PC-9 (cell line): ENCODE results near the gene SLC49A4. TPM values are rescaled to one million over a fixed set of nuclear protein-coding genes. Genes with fewer than 3 reads are reported as not detected.

ENCODE experiments used
- BruUV-seq: library from RNA; stranded (reverse); fragments of 400-500 nt; replicated peaks from 2 replicates; lab custom pipeline; 2021; lab: Mats Ljungman, UMichigan
- CTCF ChIA-PET: fragments of 300-600 bp; sonication (Branson Sonifier 250); formaldehyde crosslinking; loops from one replicate; lab custom pipeline; 2022; ENCODE audit warnings: antibody characterized with exemption; lab: Charles Lee
- POLR2A ChIA-PET: fragments of 300-600 bp; sonication (Branson Sonifier 250); formaldehyde crosslinking; loops from one replicate; lab custom pipeline; 2022; ENCODE audit warnings: antibody characterized with exemption; ENCODE audit not compliant: unreplicated experiment; lab: Charles Lee
- DNase-seq, 2 experiments: peaks; one replicate each; pipeline versions ENCODE4 v3.0.0 to v3.0.0-alpha.2; 2015 to 2022; ENCODE audit warnings: mixed read lengths in 1 of 2
- H2AFZ ChIP-seq: fragments of 200-600 bp; sonication (generic); 2 replicates; pipeline ENCODE4 v1.8.1; 2017; ENCODE audit warnings: antibody characterized with exemption
- H3F3A ChIP-seq: fragments of 200-600 bp; sonication (generic); 2 replicates; pipeline ENCODE4 v1.8.1; 2017; ENCODE audit warnings: antibody characterized with exemption, mild to moderate bottlenecking, low read depth; ENCODE audit not compliant: insufficient read depth
- H3K27ac ChIP-seq: fragments of 200-600 bp; sonication (generic); 2 replicates; pipeline ENCODE4 v1.6.1; 2016; ENCODE audit warnings: mixed run types
- H3K27me3 ChIP-seq: fragments of 200-600 bp; sonication (generic); 2 replicates; pipeline ENCODE4 v1.6.1; 2016; ENCODE audit warnings: low read depth, mixed run types; ENCODE audit not compliant: insufficient read depth
- H3K36me3 ChIP-seq: fragments of 200-600 bp; sonication (generic); 2 replicates; pipeline ENCODE4 v1.6.1; 2016; ENCODE audit warnings: low read depth, mixed run types
- H3K4me1 ChIP-seq: fragments of 200-600 bp; sonication (generic); replicated peaks from 2 replicates; pipeline ENCODE4 v1.6.1; 2016; ENCODE audit warnings: mixed run types; ENCODE audit not compliant: insufficient read depth
- H3K4me2 ChIP-seq: fragments of 200-600 bp; sonication (generic); 2 replicates; pipeline ENCODE4 v1.6.1; 2017; ENCODE audit warnings: mixed run types
- H3K4me3 ChIP-seq: fragments of 200-600 bp; sonication (generic); 2 replicates; pipeline ENCODE4 v1.6.1; 2016; ENCODE audit warnings: mixed run types
- H3K79me2 ChIP-seq: fragments of 200-600 bp; sonication (generic); 2 replicates; pipeline ENCODE4 v1.6.1; 2017; ENCODE audit warnings: low read depth, mixed run types
- H3K9me2 ChIP-seq: fragments of 200-600 bp; sonication (generic); 2 replicates; pipeline ENCODE4 v1.8.1; 2017; ENCODE audit warnings: mild to moderate bottlenecking; ENCODE audit not compliant: insufficient read depth
- H3K9me3 ChIP-seq: fragments of 200-600 bp; sonication (generic); 2 replicates; pipeline ENCODE4 v1.8.1; 2016; ENCODE audit warnings: low read depth; ENCODE audit not compliant: insufficient read depth
- H4K20me1 ChIP-seq: fragments of 200-600 bp; sonication (generic); 2 replicates; pipeline ENCODE4 v1.8.1; 2017; ENCODE audit not compliant: insufficient read depth
- CTCF ChIP-seq: fragments of 200-600 bp; sonication (generic); conservative IDR thresholded peaks from 2 replicates; pipeline ENCODE4 v1.6.1; 2017; ENCODE audit warnings: mixed run types, antibody characterized with exemption, mild to moderate bottlenecking, moderate library complexity
- EZH2 ChIP-seq: fragments of 200-600 bp; sonication (generic); IDR thresholded peaks from 2 replicates; pipeline ENCODE4 v1.8.0; 2017; ENCODE audit warnings: antibody characterized with exemption, low read depth
- intact Hi-C: fragments of 100-400 bp; cut with micrococcal nuclease; formaldehyde crosslinking; loops from one replicate; pipeline ENCODE4 v1.10.0; 2022; ENCODE audit not compliant: unreplicated experiment
- total RNA-seq: library from RNA; stranded (reverse); gene quantifications from 2 replicates; pipeline ENCODE4 v1.2.3, GENCODE V29; 2021

The SLC49A4 gene
- total RNA-seq, 1 experiment from 2014 or later: 24.0 TPM

- no peak for TF ChIP-seq CTCF
- no peak for TF ChIP-seq EZH2
- BruUV-seq: no TSS peak
- H2AFZ ChIP-seq: no peak overlapping the region
- H3K9me3 ChIP-seq: no peaks in the 10 kb centered on the region
- no peaks in the 10 kb centered on the region for H3K9me2 ChIP-seq
- no peak overlapping the region for H3K27ac ChIP-seq
- CTCF ChIA-PET: no interaction called here
- peaks cover 25% of the 10 kb centered on the region for H3K4me1 ChIP-seq
- intact Hi-C loops: no loop called here
- peaks cover 4% of the 10 kb centered on the region; the same call in 1 of the 2 replicates for H3K36me3 ChIP-seq
- no peak for DNase-seq
- POLR2A ChIA-PET: interaction anchor here (0.8 kb wide), 1 partner anchor 65 kb away, joined by 3 read pairs; no protein-coding TSS in a partner anchor
- H3K4me2 ChIP-seq: no peak overlapping the region
- H3K79me2 ChIP-seq: no peaks in the 10 kb centered on the region
- H3K4me3 ChIP-seq: no peak overlapping the region
- no peaks in the 10 kb centered on the region; the same call in 1 of the 2 replicates for H3F3A ChIP-seq
- no peaks in the 10 kb centered on the region for H3K27me3 ChIP-seq
- no peaks in the 10 kb centered on the region for H4K20me1 ChIP-seq
Measured at GRCh38 chr3:122784436-122784835, 10.4 kb upstream of the SLC49A4 start.

GRCh38 chr3:122785231-122785630 lies 9.6 kb upstream of the SLC49A4 start:
- H3K4me3 ChIP-seq: no peak overlapping the region
- H3K79me2 ChIP-seq: no peaks in the 10 kb centered on the region
- BruUV-seq: no TSS peak
- peaks cover 25% of the 10 kb centered on the region for H3K4me1 ChIP-seq
- H3K9me3 ChIP-seq: no peaks in the 10 kb centered on the region
- DNase-seq: peak; percentile 14 to 59
- H3K36me3 ChIP-seq: peaks cover 4% of the 10 kb centered on the region; the same call in 1 of the 2 replicates
- no peaks in the 10 kb centered on the region; the same call in 1 of the 2 replicates for H3F3A ChIP-seq
- ChIA-PET POLR2A (interaction anchor here (0.6 to 0.7 kb wide), 2 partner anchors 87 to 236 kb away, joined by 3 read pairs; no protein-coding TSS in a partner anchor), CTCF (no interaction called here)
- H3K4me2 ChIP-seq: peak overlapping the region; percentile 30
- no peaks in the 10 kb centered on the region for H4K20me1 ChIP-seq
- H2AFZ ChIP-seq: no peak overlapping the region
- no peak overlapping the region; the same call in 1 of the 2 replicates for H3K27ac ChIP-seq
- TF ChIP-seq CTCF (no peak), EZH2 (no peak)
- no peaks in the 10 kb centered on the region for H3K27me3 ChIP-seq
- intact Hi-C loops: no loop called here
- no peaks in the 10 kb centered on the region for H3K9me2 ChIP-seq

GRCh38 chr3:122786066-122786465 lies 8.8 kb upstream of the SLC49A4 start:
- Histone ChIP-seq H3K9me2 (no peaks in the 10 kb centered on the region), H3K4me2 (peak overlapping the region; percentile 30), H3K9me3 (no peaks in the 10 kb centered on the region), H4K20me1 (no peaks in the 10 kb centered on the region), H3K27me3 (no peaks in the 10 kb centered on the region), H3K4me1 (peaks cover 25% of the 10 kb centered on the region), H3K79me2 (no peaks in the 10 kb centered on the region; the same call in 1 of the 2 replicates), H3K4me3 (no peak overlapping the region), H3K36me3 (peaks cover 4% of the 10 kb centered on the region; the same call in 1 of the 2 replicates), H2AFZ (no peak overlapping the region), H3K27ac (no peak overlapping the region), H3F3A (no peaks in the 10 kb centered on the region; the same call in 1 of the 2 replicates)
- intact Hi-C loops: no loop called here
- POLR2A ChIA-PET: no interaction called here
- no peak for DNase-seq
- CTCF ChIA-PET: interaction anchor here (0.6 kb wide), 1 partner anchor 107 kb away, joined by 4 read pairs; no protein-coding TSS in a partner anchor
- BruUV-seq: no TSS peak
- TF ChIP-seq CTCF (no peak), EZH2 (no peak)
